ENCODE measurements around the gene FMN2.

The FMN2 gene

GRCh38 chr1:240464099-240464498, 372.4 kb downstream of the FMN2 start:
- DNase-seq (ENCODE audit: insufficient read length, low spot score) (no peak), FAIRE-seq (no peak)
- no peak for TF ChIP-seq POLR2A (IDR thresholded peaks at IDR 0.05; ENCODE audit: low read depth, low read length)
- TF ChIP-seq SPI1 (IDR thresholded peaks at IDR 0.05; ENCODE audit: low read depth, low read length) = no peak
- no peak for TF ChIP-seq POLR2AphosphoS5 (IDR thresholded peaks at IDR 0.05; ENCODE audit: low read depth, low read length)
- TF ChIP-seq TAF1 (IDR thresholded peaks at IDR 0.05; ENCODE audit: low read depth, low read length) = no peak
- TF ChIP-seq POU2F2 (IDR thresholded peaks at IDR 0.05; ENCODE audit: low read depth, low read length) = no peak
- TF ChIP-seq PAX5 (IDR thresholded peaks at IDR 0.05; ENCODE audit: insufficient read depth, low read length, severe bottlenecking) = no peak

GRCh38 chr1:240465531-240465940, 373.9 kb downstream of the FMN2 start:
- TF ChIP-seq POU2F2 (IDR thresholded peaks at IDR 0.05; ENCODE audit: low read depth, low read length) = no peak
- TF ChIP-seq TAF1 (IDR thresholded peaks at IDR 0.05; ENCODE audit: low read depth, low read length) = no peak
- TF ChIP-seq SPI1 (IDR thresholded peaks at IDR 0.05; ENCODE audit: low read depth, low read length) = no peak
- no peak for TF ChIP-seq POLR2AphosphoS5 (IDR thresholded peaks at IDR 0.05; ENCODE audit: low read depth, low read length)
- no peak for TF ChIP-seq PAX5 (IDR thresholded peaks at IDR 0.05; ENCODE audit: insufficient read depth, low read length, severe bottlenecking)
- TF ChIP-seq POLR2A (IDR thresholded peaks at IDR 0.05; ENCODE audit: low read depth, low read length) = no peak
- no peak for FAIRE-seq
- no peak for DNase-seq (ENCODE audit: insufficient read length, low spot score)

- no peak for DNase-seq (ENCODE audit: insufficient read length, low spot score)
- FAIRE-seq = no peak
- no peak for TF ChIP-seq POLR2AphosphoS5 (IDR thresholded peaks at IDR 0.05; ENCODE audit: low read depth, low read length)
Measured at GRCh38 chr1:240466509-240466908, 374.8 kb downstream of the FMN2 start.

DNA sequence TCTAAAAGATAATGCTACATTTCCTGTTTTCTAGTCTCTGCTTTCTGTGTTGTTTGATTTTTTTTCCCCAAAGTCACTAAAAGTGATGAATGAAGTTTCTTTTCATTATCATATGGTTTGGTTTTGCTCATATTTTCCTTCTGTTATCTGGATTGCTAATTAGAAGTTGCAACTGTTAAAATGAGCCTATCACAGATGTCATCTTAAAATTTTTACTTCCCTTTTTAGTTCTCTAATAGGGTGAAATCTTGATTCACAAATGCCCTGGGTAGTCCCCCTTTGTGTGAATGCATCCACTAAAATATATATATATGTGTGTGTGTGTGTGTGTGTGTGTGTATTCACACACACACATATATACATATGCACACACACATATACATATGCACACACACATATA, 376.2 kb downstream of the FMN2 start:
- DNase-seq (ENCODE audit: insufficient read length, low spot score) = no peak
- TF ChIP-seq PAX5 (IDR thresholded peaks at IDR 0.05; ENCODE audit: insufficient read depth, low read length, severe bottlenecking) (no peak), SPI1 (IDR thresholded peaks at IDR 0.05; ENCODE audit: low read depth, low read length) (no peak), POLR2AphosphoS5 (IDR thresholded peaks at IDR 0.05; ENCODE audit: low read depth, low read length) (no peak), POLR2A (IDR thresholded peaks at IDR 0.05; ENCODE audit: low read depth, low read length) (no peak), POU2F2 (IDR thresholded peaks at IDR 0.05; ENCODE audit: low read depth, low read length) (no peak), TAF1 (IDR thresholded peaks at IDR 0.05; ENCODE audit: low read depth, low read length) (no peak)
- no peak for FAIRE-seq

DNA sequence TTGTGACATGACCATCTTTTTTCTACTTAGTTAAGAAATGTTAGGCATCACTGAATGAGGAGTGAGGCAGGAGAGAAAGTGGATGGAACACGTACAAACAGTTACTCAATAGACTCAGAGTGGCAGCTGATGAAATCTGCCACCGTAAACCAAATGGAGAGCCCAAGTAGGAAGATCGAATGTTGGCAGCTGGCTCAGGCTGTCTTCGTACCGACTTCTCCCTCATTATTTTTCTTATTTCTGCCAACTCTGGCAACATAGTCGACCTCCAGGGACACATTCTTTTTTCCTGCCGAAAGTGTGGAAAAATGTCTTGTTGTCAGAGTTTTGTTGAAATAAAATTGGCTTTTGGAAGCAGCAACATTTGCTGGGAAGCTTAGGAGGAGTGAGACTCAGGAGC, 377.0 kb downstream of the FMN2 start:
- DNase-seq (ENCODE audit: insufficient read length, low spot score) (no peak), FAIRE-seq (no peak)
- TF ChIP-seq POLR2AphosphoS5 (IDR thresholded peaks at IDR 0.05; ENCODE audit: low read depth, low read length) (no peak), SPI1 (IDR thresholded peaks at IDR 0.05; ENCODE audit: low read depth, low read length) (no peak), PAX5 (IDR thresholded peaks at IDR 0.05; ENCODE audit: insufficient read depth, low read length, severe bottlenecking) (no peak), POLR2A (IDR thresholded peaks at IDR 0.05; ENCODE audit: low read depth, low read length) (no peak), TAF1 (IDR thresholded peaks at IDR 0.05; ENCODE audit: low read depth, low read length) (no peak), POU2F2 (IDR thresholded peaks at IDR 0.05; ENCODE audit: low read depth, low read length) (no peak)

DNA sequence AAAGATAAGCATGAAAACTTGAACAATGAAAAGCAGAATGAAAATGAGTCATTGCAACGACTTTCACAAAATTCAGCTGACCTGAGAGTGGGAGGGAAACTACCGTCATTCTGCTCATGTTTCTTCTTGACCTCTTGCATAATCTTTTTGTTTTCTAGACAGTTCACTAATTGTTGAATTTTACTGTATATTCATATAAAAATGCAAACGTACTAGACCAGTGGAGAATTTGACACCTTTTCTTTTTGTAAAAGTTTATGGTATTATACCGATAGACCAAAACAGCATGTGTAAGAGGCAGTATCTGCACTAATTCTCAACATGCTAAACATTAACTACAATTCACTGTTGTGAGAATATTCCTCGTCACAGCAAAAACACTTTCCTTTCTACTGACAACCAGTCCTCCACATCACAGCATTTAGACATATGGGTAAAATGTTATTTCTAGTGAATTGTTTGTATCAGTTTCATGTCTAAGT, 382.5 kb downstream of the FMN2 start:
- no peak for DNase-seq (ENCODE audit: insufficient read length, low spot score)
- FAIRE-seq = no peak
- TF ChIP-seq TAF1 (IDR thresholded peaks at IDR 0.05; ENCODE audit: low read depth, low read length) = no peak
- TF ChIP-seq POLR2A (IDR thresholded peaks at IDR 0.05; ENCODE audit: low read depth, low read length) = no peak
- TF ChIP-seq PAX5 (IDR thresholded peaks at IDR 0.05; ENCODE audit: insufficient read depth, low read length, severe bottlenecking) = no peak
- TF ChIP-seq POU2F2 (IDR thresholded peaks at IDR 0.05; ENCODE audit: low read depth, low read length) = no peak
- no peak for TF ChIP-seq SPI1 (IDR thresholded peaks at IDR 0.05; ENCODE audit: low read depth, low read length)
- TF ChIP-seq POLR2AphosphoS5 (IDR thresholded peaks at IDR 0.05; ENCODE audit: low read depth, low read length) = no peak

- TF ChIP-seq POLR2AphosphoS5 (IDR thresholded peaks at IDR 0.05; ENCODE audit: low read depth, low read length) = no peak
- no peak for TF ChIP-seq SPI1 (IDR thresholded peaks at IDR 0.05; ENCODE audit: low read depth, low read length)
- no peak for TF ChIP-seq POU2F2 (IDR thresholded peaks at IDR 0.05; ENCODE audit: low read depth, low read length)
- TF ChIP-seq TAF1 (IDR thresholded peaks at IDR 0.05; ENCODE audit: low read depth, low read length) = no peak
- TF ChIP-seq POLR2A (IDR thresholded peaks at IDR 0.05; ENCODE audit: low read depth, low read length) = no peak
- no peak for TF ChIP-seq PAX5 (IDR thresholded peaks at IDR 0.05; ENCODE audit: insufficient read depth, low read length, severe bottlenecking)
- DNase-seq (ENCODE audit: insufficient read length, low spot score) (no peak), FAIRE-seq (no peak)
Measured at GRCh38 chr1:240475832-240476231, 384.1 kb downstream of the FMN2 start.

DNA sequence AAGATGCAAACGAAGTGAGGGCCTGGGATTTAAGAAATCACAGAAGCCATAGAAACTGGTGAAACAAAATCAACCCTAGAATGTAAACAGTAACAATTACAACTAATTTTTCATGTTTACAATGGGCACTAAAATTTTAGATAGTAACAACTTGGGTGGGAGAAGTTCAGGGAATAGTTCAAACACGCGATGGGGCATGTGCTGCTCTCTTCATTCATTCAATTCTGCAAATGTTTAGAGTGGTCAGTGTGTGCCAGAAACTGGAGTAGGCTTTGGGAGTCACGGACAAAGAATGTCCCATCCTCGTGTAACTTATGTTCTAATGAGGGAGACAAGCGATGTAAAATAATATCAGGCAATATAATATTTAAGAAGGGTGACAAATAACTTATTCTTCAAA, 386.9 kb downstream of the FMN2 start:
- FAIRE-seq = no peak
- no peak for DNase-seq (ENCODE audit: insufficient read length, low spot score)
- no peak for TF ChIP-seq SPI1 (IDR thresholded peaks at IDR 0.05; ENCODE audit: low read depth, low read length)
- no peak for TF ChIP-seq POLR2A (IDR thresholded peaks at IDR 0.05; ENCODE audit: low read depth, low read length)
- TF ChIP-seq POU2F2 (IDR thresholded peaks at IDR 0.05; ENCODE audit: low read depth, low read length) = no peak
- no peak for TF ChIP-seq POLR2AphosphoS5 (IDR thresholded peaks at IDR 0.05; ENCODE audit: low read depth, low read length)
- TF ChIP-seq TAF1 (IDR thresholded peaks at IDR 0.05; ENCODE audit: low read depth, low read length) = no peak
- no peak for TF ChIP-seq PAX5 (IDR thresholded peaks at IDR 0.05; ENCODE audit: insufficient read depth, low read length, severe bottlenecking)

DNA sequence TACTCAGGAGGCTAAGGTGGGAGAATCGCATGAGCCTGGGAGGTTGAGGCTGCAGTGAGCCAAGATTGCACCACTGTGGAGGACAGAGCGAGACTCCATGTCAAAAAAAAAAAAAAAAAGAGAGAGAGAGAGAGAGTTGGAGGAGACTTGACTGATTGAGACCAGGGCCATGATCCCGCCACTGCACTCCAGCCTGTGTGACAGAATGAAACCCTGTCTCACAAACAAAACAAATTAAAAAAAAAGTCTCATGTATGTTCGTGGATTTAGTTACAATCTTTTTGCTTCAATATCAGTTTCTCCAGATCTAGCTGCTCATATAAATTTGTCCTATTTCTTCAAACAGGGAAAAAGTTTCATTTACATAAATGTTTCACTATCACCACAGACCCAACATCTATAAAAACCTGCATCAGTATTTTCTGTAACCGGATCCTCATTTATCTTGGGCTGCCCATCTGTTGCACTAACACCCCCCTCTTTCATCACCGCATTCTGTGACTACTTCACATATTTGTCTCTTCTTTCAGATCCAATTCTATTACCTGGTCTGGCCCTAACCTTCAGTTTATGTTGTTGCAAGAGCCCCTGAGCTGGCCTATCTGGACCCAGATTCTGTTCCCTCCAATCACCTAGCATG, 393.2 kb downstream of the FMN2 start:
- DNase-seq (ENCODE audit: insufficient read length, low spot score) (no peak), FAIRE-seq (no peak)
- TF ChIP-seq POU2F2 (IDR thresholded peaks at IDR 0.05; ENCODE audit: low read depth, low read length) = no peak

GRCh38 chr1:240486611-240487010, 394.9 kb downstream of the FMN2 start:
- DNase-seq (ENCODE audit: insufficient read length, low spot score) = no peak
- TF ChIP-seq SPI1 (IDR thresholded peaks at IDR 0.05; ENCODE audit: low read depth, low read length) = no peak
- no peak for TF ChIP-seq TAF1 (IDR thresholded peaks at IDR 0.05; ENCODE audit: low read depth, low read length)
- TF ChIP-seq POLR2A (IDR thresholded peaks at IDR 0.05; ENCODE audit: low read depth, low read length) = no peak
- no peak for TF ChIP-seq PAX5 (IDR thresholded peaks at IDR 0.05; ENCODE audit: insufficient read depth, low read length, severe bottlenecking)
- no peak for TF ChIP-seq POLR2AphosphoS5 (IDR thresholded peaks at IDR 0.05; ENCODE audit: low read depth, low read length)
- TF ChIP-seq POU2F2 (IDR thresholded peaks at IDR 0.05; ENCODE audit: low read depth, low read length) = no peak
- FAIRE-seq = no peak

Data from GM12891 (cell line).